Body of pancreas (tissue), 4 donors: ENCODE data around the gene MBD6. TPM values are rescaled to one million over a fixed set of nuclear protein-coding genes. Genes with fewer than 3 reads are reported as not detected.

Source experiments
- ATAC-seq: fragments of 150-250 bp; one replicate; pipeline ENCODE4 v1.9.1; 2016
- DNase-seq, 4 donors: peaks; one replicate each; pipeline ENCODE4 v3.0.0-alpha.2; 2019
- H3K27ac ChIP-seq, 4 donors: fragments of 200-600 bp; sonication (generic); 1 replicate in 3 of 4; 2 replicates in 1 of 4; pipeline versions ENCODE4 v1.5.1 to v1.6.1; 2016 to 2019; ENCODE audit warnings: mild to moderate bottlenecking in 1 of 4, mixed read lengths in 1 of 4, moderate library complexity in 1 of 4
- H3K27me3 ChIP-seq, 2 donors: fragments of 200-600 bp; sonication (generic); one replicate each; pipeline ENCODE4 v1.6.0; 2016; ENCODE audit warnings: mild to moderate bottlenecking in 1 of 2
- H3K36me3 ChIP-seq, 2 donors: fragments of 200-600 bp; sonication (generic); replicated peaks in 1 of 2; 2 replicates each; pipeline ENCODE4 v1.5.1; 2016; ENCODE audit warnings: low read depth in 2 of 2; ENCODE audit not compliant: insufficient read depth in 1 of 2
- H3K4me1 ChIP-seq: fragments of 200-600 bp; sonication (generic); one replicate; pipeline ENCODE4 v1.6.0; 2016
- H3K4me3 ChIP-seq, 2 donors: fragments of 200-600 bp; sonication (generic); 1 replicate in 1 of 2; 2 replicates in 1 of 2; pipeline ENCODE4 v1.5.1; 2016 to 2019
- H3K9me3 ChIP-seq, 3 donors: fragments of 200-600 bp; sonication (generic); 1 replicate in 2 of 3; 2 replicates in 1 of 3; pipeline ENCODE4 v1.5.1; 2016
- POLR2A ChIP-seq, 3 donors: fragments of 450-650 bp; IDR thresholded peaks; one replicate each; pipeline ENCODE4 v1.6.1; 2016; ENCODE audit warnings: antibody characterized with exemption in 3 of 3, mild to moderate bottlenecking in 2 of 3
- WGBS, 2 donors: methylation state at CpG; one replicate each; pipeline ENCODE4 v1.1.5; 2017; 5-methylcytosine and 5-hydroxymethylcytosine counted together
- intact Hi-C: fragments of 100-400 bp; cut with DNase I; formaldehyde crosslinking; loops from one replicate; pipeline ENCODE4 v1.15.1; 2023
- total RNA-seq, 2 donors: library from RNA; depleted of rRNA; stranded (reverse); fragments of >200 nt; gene quantifications; one replicate each; pipeline ENCODE4 v1.1.0, GENCODE V29; 2016
- TF ChIP-seq, protein P1 (sequence below), 7 experiments: fragments of 450-650 bp in 4 of 7; fragments of 200-600 bp in 3 of 7; sonication (generic) in 3 of 7; IDR thresholded peaks; one replicate each; pipeline ENCODE4 v1.5.1; 2016 to 2019; ENCODE audit warnings: antibody characterized with exemption in 7 of 7

MBD6 gene
- total RNA-seq, 2 donors from 2014 or later, result 22.7 to 30.6 TPM

DNA sequence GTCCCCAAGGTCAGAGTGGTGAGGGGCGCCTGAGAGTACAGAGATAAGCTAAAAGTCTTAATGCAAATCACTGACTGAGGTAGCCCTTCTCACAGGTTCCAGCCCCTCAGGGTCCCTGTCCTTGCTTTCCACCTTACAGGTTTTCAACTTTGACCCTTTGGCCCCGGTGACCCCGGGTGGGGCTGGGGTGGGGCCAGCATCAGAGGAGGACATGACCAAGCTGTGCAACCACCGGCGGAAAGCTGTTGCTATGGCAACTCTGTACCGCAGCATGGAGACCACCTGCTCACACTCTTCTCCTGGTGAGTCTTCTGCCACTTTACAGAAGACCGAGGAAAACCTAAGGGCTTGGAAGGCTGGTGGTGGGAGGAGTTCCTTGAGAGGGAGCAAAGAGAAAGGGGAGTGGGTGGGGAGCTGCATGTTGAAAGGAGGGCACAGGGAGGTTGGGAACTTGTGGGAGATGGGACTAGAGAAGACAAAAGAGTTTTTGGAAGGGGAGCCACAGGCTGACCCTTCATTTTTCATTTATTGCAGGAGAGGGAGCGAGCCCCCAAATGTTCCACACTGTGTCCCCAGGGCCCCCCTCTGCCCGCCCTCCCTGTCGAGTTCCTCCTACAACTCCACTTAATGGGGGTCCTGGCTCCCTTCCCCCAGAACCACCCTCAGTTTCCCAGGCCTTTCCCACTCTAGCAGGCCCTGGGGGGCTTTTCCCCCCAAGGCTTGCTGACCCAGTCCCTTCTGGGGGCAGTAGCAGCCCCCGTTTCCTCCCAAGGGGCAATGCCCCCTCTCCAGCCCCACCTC, 2.4 kb downstream of the MBD6 start:
- no peak for DNase-seq
- 54 to 57% methylated on average over 11 of the region's 11 CpGs for WGBS, 2 donors

DNA sequence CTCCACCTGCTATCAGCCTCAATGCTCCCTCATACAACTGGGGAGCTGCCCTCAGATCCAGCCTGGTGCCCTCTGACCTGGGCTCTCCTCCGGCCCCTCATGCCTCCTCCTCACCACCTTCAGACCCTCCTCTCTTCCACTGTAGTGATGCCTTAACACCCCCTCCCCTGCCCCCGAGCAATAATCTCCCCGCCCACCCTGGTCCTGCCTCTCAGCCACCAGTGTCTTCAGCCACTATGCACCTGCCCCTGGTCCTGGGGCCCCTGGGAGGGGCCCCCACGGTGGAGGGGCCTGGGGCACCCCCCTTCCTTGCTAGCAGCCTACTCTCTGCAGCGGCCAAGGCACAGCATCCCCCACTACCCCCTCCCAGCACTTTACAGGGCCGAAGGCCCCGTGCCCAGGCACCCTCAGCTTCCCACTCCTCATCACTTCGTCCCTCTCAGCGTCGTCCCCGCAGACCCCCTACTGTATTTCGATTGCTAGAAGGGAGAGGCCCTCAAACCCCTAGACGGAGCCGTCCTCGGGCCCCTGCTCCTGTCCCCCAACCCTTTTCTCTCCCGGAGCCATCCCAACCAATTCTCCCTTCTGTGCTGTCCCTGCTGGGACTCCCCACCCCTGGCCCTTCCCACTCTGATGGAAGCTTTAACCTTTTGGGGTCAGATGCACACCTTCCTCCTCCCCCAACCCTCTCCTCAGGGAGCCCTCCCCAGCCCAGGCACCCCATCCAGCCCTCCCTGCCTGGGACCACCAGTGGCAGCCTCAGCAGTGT, 3.2 kb downstream of the MBD6 start:
- no peak overlapping the region for H3K27ac ChIP-seq
- WGBS, 2 donors, result 76 to 84% methylated on average over 16 of the region's 16 CpGs
- no peak overlapping the region for H3K4me3 ChIP-seq
- no peak for DNase-seq
- H3K27me3 ChIP-seq, result no peaks in the 10 kb centered on the region
- intact Hi-C loops, result no loop called here
- TF ChIP-seq POLR2A (IDR thresholded peaks at IDR 0.05), result no peak
- TF ChIP-seq, protein P1, sequence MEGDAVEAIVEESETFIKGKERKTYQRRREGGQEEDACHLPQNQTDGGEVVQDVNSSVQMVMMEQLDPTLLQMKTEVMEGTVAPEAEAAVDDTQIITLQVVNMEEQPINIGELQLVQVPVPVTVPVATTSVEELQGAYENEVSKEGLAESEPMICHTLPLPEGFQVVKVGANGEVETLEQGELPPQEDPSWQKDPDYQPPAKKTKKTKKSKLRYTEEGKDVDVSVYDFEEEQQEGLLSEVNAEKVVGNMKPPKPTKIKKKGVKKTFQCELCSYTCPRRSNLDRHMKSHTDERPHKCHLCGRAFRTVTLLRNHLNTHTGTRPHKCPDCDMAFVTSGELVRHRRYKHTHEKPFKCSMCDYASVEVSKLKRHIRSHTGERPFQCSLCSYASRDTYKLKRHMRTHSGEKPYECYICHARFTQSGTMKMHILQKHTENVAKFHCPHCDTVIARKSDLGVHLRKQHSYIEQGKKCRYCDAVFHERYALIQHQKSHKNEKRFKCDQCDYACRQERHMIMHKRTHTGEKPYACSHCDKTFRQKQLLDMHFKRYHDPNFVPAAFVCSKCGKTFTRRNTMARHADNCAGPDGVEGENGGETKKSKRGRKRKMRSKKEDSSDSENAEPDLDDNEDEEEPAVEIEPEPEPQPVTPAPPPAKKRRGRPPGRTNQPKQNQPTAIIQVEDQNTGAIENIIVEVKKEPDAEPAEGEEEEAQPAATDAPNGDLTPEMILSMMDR (IDR thresholded peaks at IDR 0.05), result no peak
- peaks cover 43% of the 10 kb centered on the region for H3K4me1 ChIP-seq
- H3K9me3 ChIP-seq, result no peaks in the 10 kb centered on the region
- ATAC-seq, result no peak
- peaks cover 4 to 20% of the 10 kb centered on the region in 2 donors for H3K36me3 ChIP-seq

More for the DNA sequence above, 2.4 kb downstream of the MBD6 start:
- H3K27me3 ChIP-seq, result no peaks in the 10 kb centered on the region
- TF ChIP-seq, protein P1 (IDR thresholded peaks at IDR 0.05), result no peak
- TF ChIP-seq POLR2A (IDR thresholded peaks at IDR 0.05), result no peak
- no peaks in the 10 kb centered on the region for H3K9me3 ChIP-seq
- peak overlapping the region in 1 of 4 donors; percentile 98 for H3K27ac ChIP-seq
- intact Hi-C loops, result no loop called here
- no peak overlapping the region for H3K4me3 ChIP-seq
- H3K36me3 ChIP-seq, result peaks cover 4 to 12% of the 10 kb centered on the region in 2 donors
- ATAC-seq, result no peak
- peaks cover 43% of the 10 kb centered on the region for H3K4me1 ChIP-seq

DNA sequence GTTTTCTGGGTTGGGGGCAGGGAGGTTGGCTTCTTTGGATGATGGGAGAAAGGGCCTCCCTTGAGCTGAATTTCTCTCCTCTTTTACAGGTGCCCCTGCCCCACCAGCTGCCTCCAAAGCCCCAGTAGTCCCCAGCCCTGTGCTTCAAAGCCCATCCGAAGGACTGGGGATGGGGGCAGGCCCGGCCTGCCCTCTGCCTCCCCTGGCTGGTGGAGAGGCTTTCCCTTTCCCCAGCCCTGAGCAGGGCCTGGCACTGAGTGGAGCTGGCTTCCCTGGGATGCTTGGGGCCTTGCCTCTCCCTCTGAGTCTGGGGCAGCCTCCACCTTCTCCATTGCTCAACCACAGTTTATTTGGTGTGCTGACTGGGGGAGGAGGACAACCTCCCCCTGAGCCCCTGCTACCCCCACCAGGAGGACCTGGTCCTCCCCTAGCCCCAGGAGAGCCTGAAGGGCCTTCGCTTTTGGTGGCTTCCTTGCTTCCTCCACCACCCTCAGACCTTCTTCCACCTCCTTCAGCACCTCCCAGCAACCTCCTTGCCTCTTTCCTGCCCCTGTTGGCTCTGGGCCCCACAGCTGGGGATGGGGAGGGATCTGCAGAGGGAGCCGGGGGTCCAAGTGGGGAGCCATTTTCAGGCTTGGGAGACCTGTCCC, 4.0 kb downstream of the MBD6 start:
- Histone ChIP-seq H3K27ac (no peak overlapping the region), H3K4me1 (peaks cover 35% of the 10 kb centered on the region), H3K27me3 (no peaks in the 10 kb centered on the region), H3K36me3 (peaks cover 4 to 23% of the 10 kb centered on the region in 2 donors), H3K4me3 (no peak overlapping the region), H3K9me3 (no peaks in the 10 kb centered on the region)
- WGBS, 2 donors, result 83 to 100% methylated on average over 1 to 4 of the region's 4 CpGs
- ATAC-seq (no peak), DNase-seq (no peak)
- TF ChIP-seq POLR2A (IDR thresholded peaks at IDR 0.05), result no peak
- TF ChIP-seq, protein P1 (IDR thresholded peaks at IDR 0.05), result no peak
- intact Hi-C loops, result no loop called here

DNA sequence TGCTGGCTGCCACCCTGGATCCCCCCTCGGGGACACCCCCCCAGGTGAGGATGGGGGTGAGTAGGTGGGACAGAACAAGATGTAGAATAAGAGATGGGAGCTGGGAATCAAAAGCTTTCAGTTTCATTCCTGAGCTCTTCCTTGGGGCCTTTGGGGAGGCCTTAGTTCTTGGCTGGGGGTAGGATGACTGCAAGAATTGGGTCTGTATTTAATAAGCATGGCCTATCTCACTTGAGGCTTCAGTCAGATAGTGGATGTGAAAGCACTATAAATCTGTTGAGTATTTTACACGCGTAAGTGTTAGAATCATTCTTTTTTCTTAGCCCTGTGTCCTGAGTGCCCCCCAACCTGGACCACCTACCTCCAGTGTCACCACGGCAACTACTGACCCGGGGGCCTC, 4.6 kb downstream of the MBD6 start:
- Histone ChIP-seq H3K27me3 (no peaks in the 10 kb centered on the region), H3K9me3 (no peaks in the 10 kb centered on the region), H3K27ac (no peak overlapping the region), H3K4me3 (no peak overlapping the region), H3K36me3 (peaks cover 4 to 29% of the 10 kb centered on the region in 2 donors), H3K4me1 (peaks cover 29% of the 10 kb centered on the region)
- TF ChIP-seq, protein P1 (IDR thresholded peaks at IDR 0.05), result no peak
- no peak for TF ChIP-seq POLR2A (IDR thresholded peaks at IDR 0.05)
- intact Hi-C loops, result no loop called here
- DNase-seq (no peak), ATAC-seq (no peak)
- 66 to 82% methylated on average over 5 of the region's 5 CpGs for WGBS, 2 donors
